HG03196 (cell line): ENCODE data around the gene PCDHGB7.
A peak's percentile ranks its signal among the peaks of the same experiment; 100 is the strongest.
"Not testable (repeated sequence)": the region's sequence is repeated elsewhere in the genome, so short reads cannot be mapped to it uniquely, and the experiment has no call there.

Experiments
- ATAC-seq: cut with Tn5 transposase; IDR thresholded peaks from one replicate; pipeline ENCODE4 v1.9.1; 2021; ENCODE audit not compliant: unreplicated experiment

Gene PCDHGB7

DNA sequence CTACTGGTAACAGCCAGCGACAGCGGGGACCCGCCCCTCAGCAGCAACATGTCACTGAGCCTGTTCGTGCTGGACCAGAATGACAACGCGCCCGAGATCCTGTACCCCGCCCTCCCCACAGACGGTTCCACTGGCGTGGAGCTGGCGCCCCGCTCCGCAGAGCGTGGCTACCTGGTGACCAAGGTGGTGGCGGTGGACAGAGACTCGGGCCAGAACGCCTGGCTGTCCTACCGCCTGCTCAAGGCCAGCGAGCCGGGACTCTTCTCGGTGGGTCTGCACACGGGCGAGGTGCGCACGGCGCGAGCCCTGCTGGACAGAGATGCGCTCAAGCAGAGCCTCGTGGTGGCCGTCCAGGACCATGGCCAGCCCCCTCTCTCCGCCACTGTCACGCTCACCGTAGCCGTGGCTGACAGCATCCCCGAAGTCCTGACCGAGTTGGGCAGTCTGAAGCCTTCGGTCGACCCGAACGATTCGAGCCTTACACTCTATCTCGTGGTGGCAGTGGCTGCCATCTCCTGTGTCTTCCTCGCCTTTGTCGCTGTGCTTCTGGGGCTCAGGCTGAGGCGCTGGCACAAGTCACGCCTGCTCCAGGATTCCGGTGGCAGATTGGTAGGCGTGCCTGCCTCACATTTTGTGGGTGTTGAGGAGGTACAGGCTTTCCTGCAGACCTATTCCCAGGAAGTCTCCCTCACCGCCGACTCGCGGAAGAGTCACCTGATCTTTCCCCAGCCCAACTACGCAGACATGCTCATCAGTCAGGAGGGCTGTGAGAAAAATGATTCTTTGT is 22.9 kb upstream of the PCDHGB7 start:
- not testable (repeated sequence) for ATAC-seq

- ATAC-seq, result peak; percentile 96
Observed at GRCh38 chr5:141397756-141398551, 19.5 kb upstream of the PCDHGB7 start, which contains the start of gene PCDHGB5. PCDHGB5 (plus strand) TSS chr5:141397947; CDS start chr5:141398128, 181 bp downstream.

DNA sequence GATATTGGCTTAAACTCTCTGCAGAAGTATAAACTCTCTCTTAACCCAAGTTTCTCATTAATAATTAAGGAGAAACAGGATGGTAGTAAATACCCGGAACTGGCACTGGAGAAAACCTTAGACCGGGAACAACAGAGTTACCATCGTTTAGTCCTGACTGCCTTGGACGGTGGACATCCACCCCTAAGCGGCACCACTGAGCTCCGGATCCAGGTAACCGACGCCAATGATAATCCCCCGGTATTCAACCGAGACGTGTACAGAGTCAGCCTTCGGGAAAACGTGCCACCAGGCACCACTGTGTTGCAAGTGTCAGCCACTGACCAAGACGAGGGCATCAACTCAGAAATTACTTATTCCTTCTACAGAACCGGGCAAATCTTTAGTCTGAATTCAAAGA is 18.9 kb upstream of the PCDHGB7 start:
- ATAC-seq, result no peak

DNA sequence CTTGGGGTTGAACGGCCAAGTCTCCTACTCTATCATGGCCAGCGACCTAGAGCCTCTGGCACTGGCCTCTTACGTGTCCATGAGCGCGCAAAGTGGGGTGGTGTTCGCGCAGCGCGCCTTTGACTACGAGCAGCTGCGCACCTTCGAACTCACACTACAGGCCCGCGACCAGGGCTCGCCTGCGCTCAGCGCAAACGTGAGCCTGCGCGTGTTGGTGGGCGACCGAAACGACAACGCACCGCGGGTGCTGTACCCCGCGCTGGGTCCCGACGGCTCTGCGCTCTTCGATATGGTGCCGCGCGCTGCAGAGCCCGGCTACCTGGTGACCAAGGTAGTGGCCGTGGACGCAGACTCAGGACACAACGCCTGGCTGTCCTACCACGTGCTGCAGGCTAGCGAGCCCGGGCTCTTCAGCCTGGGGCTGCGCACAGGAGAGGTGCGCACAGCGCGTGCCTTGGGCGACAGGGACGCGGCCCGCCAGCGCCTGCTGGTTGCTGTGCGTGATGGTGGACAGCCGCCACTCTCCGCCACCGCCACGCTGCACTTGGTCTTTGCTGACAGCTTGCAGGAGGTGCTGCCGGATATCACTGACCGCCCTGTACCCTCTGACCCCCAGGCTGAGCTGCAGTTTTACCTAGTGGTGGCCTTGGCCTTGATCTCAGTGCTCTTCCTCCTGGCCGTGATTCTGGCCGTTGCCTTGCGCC is 17.8 kb upstream of the PCDHGB7 start:
- no peak for ATAC-seq

DNA sequence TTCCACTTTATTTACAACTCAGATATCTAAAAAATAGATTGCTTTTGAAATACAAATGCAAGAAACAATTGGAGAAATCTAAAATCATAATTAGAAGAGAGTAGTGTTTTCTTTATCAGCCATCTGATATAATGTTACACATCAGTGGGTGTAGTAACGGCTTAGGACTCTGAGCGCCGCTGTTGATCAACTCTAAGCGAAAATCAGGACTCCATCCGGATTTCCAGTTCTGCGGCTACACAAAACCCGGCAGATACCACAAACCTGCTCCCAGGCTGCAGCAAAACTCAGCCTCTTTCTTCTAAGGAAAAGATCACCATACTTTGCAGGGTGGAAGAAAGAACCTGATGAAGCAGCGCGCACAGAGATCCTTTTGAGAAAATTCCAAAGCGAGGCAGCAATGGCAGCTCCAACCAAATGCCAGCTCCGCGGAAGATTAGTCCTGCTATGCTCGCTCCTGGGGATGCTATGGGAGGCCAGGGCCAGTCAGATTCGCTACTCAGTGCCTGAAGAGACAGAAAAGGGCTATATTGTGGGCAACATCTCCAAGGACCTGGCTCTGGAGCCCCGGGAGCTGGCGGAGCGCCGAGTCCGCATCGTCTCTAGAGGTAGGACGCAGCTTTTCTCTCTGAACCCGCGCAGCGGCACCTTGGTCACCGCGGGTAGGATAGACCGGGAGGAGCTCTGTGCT is 14.8 kb upstream of the PCDHGB7 start, which contains the start of gene PCDHGA9:
PCDHGA9 (plus strand) TSS at position 226 of the 691 bp plus-strand sequence; CDS start at position 401, 175 bp downstream.
- ATAC-seq, result no peak

- no peak for ATAC-seq
Observed at GRCh38 chr5:141403387-141403786, 14.1 kb upstream of the PCDHGB7 start.

GRCh38 chr5:141407790-141408505 is 9.5 kb upstream of the PCDHGB7 start, which contains the start of gene PCDHGB6:
PCDHGB6 (plus strand) TSS chr5:141408021; CDS start chr5:141408203, 182 bp downstream.
- ATAC-seq, result not testable (repeated sequence)

GRCh38 chr5:141409598-141410306 is 7.7 kb upstream of the PCDHGB7 start:
- ATAC-seq, result no peak

GRCh38 chr5:141411575-141411974 is 5.9 kb upstream of the PCDHGB7 start:
- ATAC-seq, result no peak

DNA sequence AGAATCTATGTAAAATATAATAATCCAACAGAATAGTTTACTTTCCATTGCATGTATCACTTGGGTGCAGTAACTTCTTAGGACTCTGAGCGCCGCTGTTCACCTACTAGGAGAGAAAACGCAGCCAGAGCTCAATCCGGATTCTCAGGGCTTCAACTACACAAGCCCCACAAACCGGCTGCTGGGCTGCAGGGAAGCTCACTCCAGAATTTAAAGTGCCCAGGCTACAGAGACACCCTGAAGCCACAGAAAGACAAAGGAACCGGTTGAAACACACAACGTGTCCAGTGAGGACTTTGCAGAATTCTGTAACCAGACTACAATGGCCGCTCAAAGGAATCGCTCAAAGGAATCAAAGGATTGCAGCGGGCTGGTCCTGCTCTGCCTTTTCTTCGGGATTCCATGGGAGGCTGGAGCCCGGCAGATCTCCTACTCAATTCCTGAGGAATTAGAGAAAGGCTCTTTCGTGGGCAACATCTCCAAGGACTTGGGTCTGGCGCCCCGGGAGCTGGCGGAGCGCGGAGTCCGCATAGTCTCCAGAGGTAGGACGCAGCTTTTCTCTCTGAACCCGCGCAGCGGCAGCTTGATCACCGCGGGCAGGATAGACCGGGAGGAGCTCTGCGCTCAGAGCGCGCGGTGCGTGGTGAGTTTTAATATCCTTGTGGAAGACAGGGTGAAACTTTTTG is 4.5 kb upstream of the PCDHGB7 start, which contains the start of gene PCDHGA10:
PCDHGA10 (plus strand) TSS at position 134 of the 686 bp plus-strand sequence; CDS start at position 323, 189 bp downstream.
- peak; percentile 63 for ATAC-seq

GRCh38 chr5:141413540-141414069 is 3.9 kb upstream of the PCDHGB7 start:
- no peak for ATAC-seq

GRCh38 chr5:141414548-141415274 is 2.8 kb upstream of the PCDHGB7 start:
- not testable (repeated sequence) for ATAC-seq

- not testable (repeated sequence) for ATAC-seq
Observed at GRCh38 chr5:141415275-141415618, 2.2 kb upstream of the PCDHGB7 start.

DNA sequence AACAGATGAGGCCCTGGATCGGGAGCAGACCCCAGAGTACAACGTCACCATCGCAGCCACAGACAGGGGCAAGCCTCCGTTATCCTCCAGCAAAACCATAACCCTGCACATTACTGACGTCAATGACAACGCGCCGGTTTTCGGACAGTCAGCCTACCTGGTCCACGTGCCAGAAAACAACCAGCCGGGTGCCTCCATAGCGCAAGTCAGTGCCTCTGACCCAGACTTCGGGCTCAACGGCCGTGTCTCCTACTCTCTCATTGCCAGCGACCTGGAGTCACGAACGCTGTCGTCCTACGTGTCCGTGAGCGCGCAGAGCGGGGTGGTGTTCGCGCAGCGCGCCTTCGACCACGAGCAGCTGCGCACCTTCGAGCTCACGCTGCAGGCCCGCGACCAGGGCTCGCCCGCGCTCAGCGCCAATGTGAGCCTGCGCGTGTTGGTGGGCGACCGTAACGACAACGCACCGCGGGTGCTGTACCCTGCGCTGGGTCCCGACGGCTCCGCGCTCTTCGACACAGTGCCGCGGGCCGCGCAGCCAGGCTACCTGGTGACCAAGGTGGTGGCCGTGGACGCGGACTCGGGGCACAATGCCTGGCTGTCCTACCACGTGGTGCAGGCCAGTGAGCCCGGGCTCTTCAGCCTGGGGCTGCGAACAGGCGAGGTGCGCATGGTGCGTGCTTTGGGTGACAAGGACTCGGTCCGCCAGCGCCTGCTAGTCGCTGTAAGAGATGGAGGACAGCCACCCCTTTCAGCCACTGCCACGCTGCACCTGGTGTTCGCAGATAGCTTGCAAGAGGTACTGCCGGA is 1.8 kb downstream of the PCDHGB7 start:
- ATAC-seq, result no peak

GRCh38 chr5:141420855-141421488 is 3.5 kb downstream of the PCDHGB7 start, which contains the start of gene PCDHGA11:
PCDHGA11 (plus strand) TSS chr5:141421051; CDS start chr5:141421228, 177 bp downstream.
- no peak for ATAC-seq

GRCh38 chr5:141421489-141421855 is 4.0 kb downstream of the PCDHGB7 start:
- ATAC-seq, result no peak
